Heart left ventricle (tissue), 13 donors: ENCODE data around the gene SH2D3C.

ENCODE experiments used
- POLR2A ChIP-seq, 2 donors: fragments of 450-650 bp; IDR thresholded peaks; one replicate each; pipeline ENCODE4 v1.6.1; 2017; ENCODE audit warnings: antibody characterized with exemption in 2 of 2, mild to moderate bottlenecking in 2 of 2, moderate library complexity in 2 of 2
- TF ChIP-seq, protein P1 (sequence below), 12 donors: fragments of 200-600 bp; sonication (generic) in 4 of 12; IDR thresholded peaks; one replicate each; pipeline versions ENCODE4 v1.5.0 to v1.8.0; 2018 to 2022; ENCODE audit warnings: antibody characterized with exemption in 12 of 12, mild to moderate bottlenecking in 5 of 12
- donor health status: ischemic (EF 13 %, LVEDD 7.1; RV severe dilation, severe dysfunction).
- donor health status: DM: no; HTN: yes; CAD: no.
- donor health status: DM: no; HTN: no; CAD: no.
- donor health status: ischemic (EF 25% LVEDD 6.9; RV normal size, moderate dysfunction).
- donor health status: ischemic (EF 25% LVEDD 5.7; RV mildly dilated, moderate dysfunction).
- donor health status: ischemic (EF 35%, LVEDD 5.7; RV mildly dilated, moderate dysfunction).
- donor health status: nonischemic (EF 11% LVEDD 7.7; RV severe dilation, severe dysfunction).
- donor health status: DM: yes; HTN: yes; CAD: no.
- donor health status: PGD.
- donor health status: ischemic (EF 29% LVEDD 5.4; RV normal size, mild dysfunction).
- donor health status: nonischemic (EF 23%, LVEDD 6.1; RV moderate dilation, normal function).

DNA sequence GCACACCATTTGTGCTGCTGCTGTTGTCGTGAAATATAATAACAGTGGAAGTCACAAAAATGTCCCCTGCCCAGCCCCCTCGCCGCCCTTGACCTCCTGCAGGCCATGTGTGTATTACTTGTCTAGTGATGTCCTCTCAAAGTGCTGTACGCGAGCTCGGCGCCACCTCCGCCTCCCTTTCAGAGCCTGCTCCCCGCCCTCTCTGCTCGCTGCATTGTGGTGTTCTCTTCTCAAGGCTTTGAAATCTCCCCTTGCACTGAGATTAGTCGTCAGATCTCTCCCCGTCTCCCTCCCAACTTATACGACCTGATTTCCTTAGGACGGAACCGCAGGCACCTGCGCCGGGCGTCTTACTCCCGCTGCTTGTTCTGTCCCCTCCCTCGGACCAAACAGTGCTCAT, 86.4 kb downstream of the SH2D3C start:
- TF ChIP-seq, protein P1, sequence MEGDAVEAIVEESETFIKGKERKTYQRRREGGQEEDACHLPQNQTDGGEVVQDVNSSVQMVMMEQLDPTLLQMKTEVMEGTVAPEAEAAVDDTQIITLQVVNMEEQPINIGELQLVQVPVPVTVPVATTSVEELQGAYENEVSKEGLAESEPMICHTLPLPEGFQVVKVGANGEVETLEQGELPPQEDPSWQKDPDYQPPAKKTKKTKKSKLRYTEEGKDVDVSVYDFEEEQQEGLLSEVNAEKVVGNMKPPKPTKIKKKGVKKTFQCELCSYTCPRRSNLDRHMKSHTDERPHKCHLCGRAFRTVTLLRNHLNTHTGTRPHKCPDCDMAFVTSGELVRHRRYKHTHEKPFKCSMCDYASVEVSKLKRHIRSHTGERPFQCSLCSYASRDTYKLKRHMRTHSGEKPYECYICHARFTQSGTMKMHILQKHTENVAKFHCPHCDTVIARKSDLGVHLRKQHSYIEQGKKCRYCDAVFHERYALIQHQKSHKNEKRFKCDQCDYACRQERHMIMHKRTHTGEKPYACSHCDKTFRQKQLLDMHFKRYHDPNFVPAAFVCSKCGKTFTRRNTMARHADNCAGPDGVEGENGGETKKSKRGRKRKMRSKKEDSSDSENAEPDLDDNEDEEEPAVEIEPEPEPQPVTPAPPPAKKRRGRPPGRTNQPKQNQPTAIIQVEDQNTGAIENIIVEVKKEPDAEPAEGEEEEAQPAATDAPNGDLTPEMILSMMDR (IDR thresholded peaks at IDR 0.05) = no peak
- no peak for TF ChIP-seq POLR2A (IDR thresholded peaks at IDR 0.05)
